HCT116 (cell line): ENCODE measurements around the gene MAP2K6. TPM values are rescaled to one million over a fixed set of nuclear protein-coding genes. Genes with fewer than 3 reads are reported as not detected.

Source experiments
- ATAC-seq: fragments of 200-7000 bp; cut with Tn5 transposase; 2 replicates; pipeline ENCODE4 v1.9.1; 2020; ENCODE audit warnings: mild to moderate bottlenecking, moderate library complexity
- BruUV-seq: library from RNA; stranded (reverse); fragments of 400-500 nt; replicated peaks from 2 replicates; lab custom pipeline; 2021; lab: Mats Ljungman, UMichigan
- CTCF ChIA-PET: fragments of 300-600 bp; sonication (Branson Sonifier 250); formaldehyde crosslinking; loops from one replicate; lab custom pipeline; 2021; ENCODE audit warnings: antibody characterized with exemption; lab: Charles Lee
- POLR2A ChIA-PET: fragments of 300-600, 350-600 bp; sonication (Branson Sonifier 250); formaldehyde crosslinking; loops from one replicate; lab custom pipeline; 2021; ENCODE audit warnings: antibody characterized with exemption; lab: Charles Lee
- RAD21 ChIA-PET, 2 experiments: fragments of 300-600 bp; sonication (Branson Sonifier 250); formaldehyde crosslinking; loops; one replicate each; lab custom pipeline; 2023; ENCODE audit warnings: low total read pairs in 2 of 2; ENCODE audit not compliant: uncharacterized antibody in 2 of 2, unreplicated experiment in 2 of 2, low non-redundant PET in 1 of 2; lab: Charles Lee
- DNase-seq: peaks from one replicate; pipeline ENCODE4 v3.0.0-alpha.2; 2010; ENCODE audit warnings: low read depth, low spot score
- H2AFZ ChIP-seq: fragments of 200-600 bp; shearing (Covaris generic), sonication (generic); 2 replicates; pipeline ENCODE4 v1.6.1; 2017; ENCODE audit warnings: low read depth, mixed run types, mixed read lengths, antibody characterized with exemption, low read length; ENCODE audit not compliant: poor library complexity, severe bottlenecking
- H3K27ac ChIP-seq: 2 replicates; pipeline ENCODE4 v1.5.1; 2012; ENCODE audit warnings: low read depth, low read length
- H3K27me3 ChIP-seq: fragments of 200-600 bp; sonication (generic); 2 replicates; pipeline ENCODE4 v1.6.1; 2016; ENCODE audit warnings: mixed run types, low read length, mixed read lengths; ENCODE audit not compliant: insufficient read depth
- H3K36me3 ChIP-seq, 2 experiments: fragments of 200-500 bp in 1 of 2; fragments of 200-600 bp in 1 of 2; sonication (Bioruptor generic) in 1 of 2; sonication (generic) in 1 of 2; 2 replicates each; pipeline versions ENCODE4 v1.5.1 to v1.6.1; 2014 to 2016; ENCODE audit warnings: low read length in 2 of 2, inconsistent platforms in 1 of 2, mixed read lengths in 1 of 2, mixed run types in 1 of 2; ENCODE audit not compliant: insufficient read depth in 2 of 2, control insufficient read depth in 1 of 2
- H3K4me1 ChIP-seq, 2 experiments: fragments of 200-600 bp in 1 of 2; sonication (generic) in 1 of 2; 2 replicates each; pipeline versions ENCODE4 v1.5.1 to v1.6.1; 2012 to 2017; ENCODE audit warnings: low read length in 2 of 2, inconsistent platforms in 1 of 2, mild to moderate bottlenecking in 1 of 2, mixed read lengths in 1 of 2, mixed run types in 1 of 2, moderate library complexity in 1 of 2; ENCODE audit not compliant: insufficient read depth in 2 of 2, control insufficient read depth in 1 of 2
- H3K4me2 ChIP-seq: fragments of 200-600 bp; sonication (generic); 2 replicates; pipeline ENCODE4 v1.6.1; 2017; ENCODE audit warnings: mixed run types, low read length, mixed read lengths
- H3K4me3 ChIP-seq, 2 experiments: fragments of 200-600 bp in 1 of 2; sonication (generic) in 1 of 2; replicated peaks in 1 of 2; 2 replicates each; pipeline ENCODE4 v1.5.1; 2011 to 2016; ENCODE audit warnings: low read length in 2 of 2, control low read depth in 1 of 2, low read depth in 1 of 2, mild to moderate bottlenecking in 1 of 2, mixed read lengths in 1 of 2, mixed run types in 1 of 2
- H3K79me2 ChIP-seq: fragments of 200-600 bp; sonication (generic); 2 replicates; pipeline ENCODE4 v1.6.1; 2017; ENCODE audit warnings: mild to moderate bottlenecking, mixed run types, low read length, moderate library complexity, mixed read lengths; ENCODE audit not compliant: insufficient read depth
- H3K9ac ChIP-seq: fragments of 200-600 bp; sonication (generic); 2 replicates; pipeline ENCODE4 v1.6.1; 2016; ENCODE audit warnings: low read length, mixed read lengths
- H3K9me2 ChIP-seq: fragments of 200-600 bp; sonication (generic), shearing (Covaris generic); 2 replicates; pipeline ENCODE4 v1.6.1; 2017; ENCODE audit warnings: mixed run types, mild to moderate bottlenecking, moderate library complexity; ENCODE audit not compliant: insufficient read depth
- H3K9me3 ChIP-seq, 2 experiments: fragments of 200-500 bp in 1 of 2; fragments of 200-600 bp in 1 of 2; sonication (Bioruptor generic) in 1 of 2; sonication (generic) in 1 of 2; 2 replicates each; pipeline ENCODE4 v1.6.1; 2014 to 2017; ENCODE audit warnings: low read length in 2 of 2, mixed read lengths in 2 of 2, inconsistent platforms in 1 of 2, low read depth in 1 of 2, mild to moderate bottlenecking in 1 of 2, mixed run types in 1 of 2, moderate library complexity in 1 of 2; ENCODE audit not compliant: control insufficient read depth in 1 of 2, insufficient read depth in 1 of 2
- H4K20me1 ChIP-seq: fragments of 200-600 bp; sonication (generic), shearing (Covaris generic); 2 replicates; pipeline ENCODE4 v1.6.1; 2017; ENCODE audit warnings: mixed run types, mild to moderate bottlenecking, moderate library complexity; ENCODE audit not compliant: insufficient read depth
- ATF3 ChIP-seq: IDR thresholded peaks from 2 replicates; pipeline ENCODE4 v1.6.1; 2012
- CTCF ChIP-seq, 3 experiments: fragments of 200-600 bp in 1 of 3; sonication (generic) in 1 of 3; IDR thresholded peaks in 2 of 3; conservative IDR thresholded peaks in 1 of 3; 2 replicates each; pipeline ENCODE4 v1.5.1; 2012 to 2017; ENCODE audit warnings: low read depth in 2 of 3, low read length in 2 of 3, antibody characterized with exemption in 1 of 3, borderline replicate concordance in 1 of 3, control low read depth in 1 of 3, mild to moderate bottlenecking in 1 of 3, mixed read lengths in 1 of 3, mixed run types in 1 of 3, moderate library complexity in 1 of 3; ENCODE audit not compliant: insufficient read depth in 1 of 3
- EZH2 ChIP-seq: fragments of 200-600 bp; sonication (generic); IDR thresholded peaks from 2 replicates; pipeline ENCODE4 v1.6.1; 2017; ENCODE audit warnings: antibody characterized with exemption, mixed run types
- JUND ChIP-seq: IDR thresholded peaks from 2 replicates; pipeline ENCODE4 v1.6.1; 2012
- ZNF274 ChIP-seq: fragments of 200-500 bp; sonication (Bioruptor generic); IDR thresholded peaks from 2 replicates; pipeline ENCODE4 v1.6.1; 2014; ENCODE audit warnings: mild to moderate bottlenecking, low read depth, low read length, inconsistent platforms
- intact Hi-C: fragments of 100-400 bp; cut with micrococcal nuclease; formaldehyde crosslinking; loops from 2 replicates; pipeline ENCODE4 v1.10.0; 2022
- total RNA-seq: library from RNA; stranded (reverse); gene quantifications from one replicate; pipeline ENCODE4 v1.2.1, GENCODE V29; 2021; ENCODE audit not compliant: unreplicated experiment

The MAP2K6 gene
- total RNA-seq, 1 experiment from 2014 or later, result 0.22 TPM

DNA sequence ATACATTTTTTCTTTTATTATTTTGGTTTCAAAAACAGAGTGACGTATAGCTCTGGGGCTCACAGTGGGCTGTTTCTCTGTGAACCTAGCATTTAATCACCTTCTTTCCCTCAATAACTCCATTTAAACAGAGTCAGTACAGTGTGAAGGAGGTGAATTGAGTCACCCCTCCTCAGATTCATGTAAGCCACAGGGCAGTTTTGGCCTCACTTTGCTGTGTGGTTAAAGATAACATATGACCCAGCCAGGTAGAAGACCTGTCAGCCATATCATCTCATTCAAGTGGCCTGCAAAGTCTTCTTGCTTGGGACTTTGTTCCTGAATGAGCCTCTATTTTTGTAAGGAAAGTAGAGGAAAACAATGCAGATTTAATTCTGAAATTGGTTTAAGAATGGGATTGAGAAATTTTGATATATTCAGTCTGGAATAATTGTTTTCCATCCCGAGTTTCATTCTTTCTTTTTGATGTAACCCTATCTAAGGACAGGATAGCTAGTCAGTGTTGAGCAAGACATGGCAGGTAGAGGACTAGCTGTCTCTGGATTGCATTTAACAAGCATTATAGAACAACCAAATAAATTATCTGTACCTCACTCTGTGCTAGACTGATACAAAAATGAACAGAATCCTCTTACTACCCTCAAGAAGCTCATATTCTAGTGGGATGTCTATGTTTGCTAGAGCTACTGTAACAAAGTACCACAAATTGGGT is 13.1 kb downstream of the MAP2K6 start:
- POLR2A ChIA-PET, result no interaction called here
- Histone ChIP-seq H3K36me3 (no peaks in the 10 kb centered on the region), H3K79me2 (no peaks in the 10 kb centered on the region), H3K27me3 (no peaks in the 10 kb centered on the region), H2AFZ (no peak overlapping the region), H3K9me2 (no peaks in the 10 kb centered on the region), H4K20me1 (no peaks in the 10 kb centered on the region), H3K4me3 (no peak overlapping the region), H3K9me3 (no peaks in the 10 kb centered on the region), H3K9ac (no peak overlapping the region), H3K4me1 (peaks cover 0 to 7% of the 10 kb centered on the region in 2 experiments; a peak in 1 of 4 replicates), H3K27ac (no peak overlapping the region), H3K4me2 (no peak overlapping the region)
- RAD21 ChIA-PET, result no interaction called here
- no TSS peak for BruUV-seq
- no peak for ATAC-seq
- CTCF ChIA-PET, result no interaction called here
- no peak for DNase-seq
- intact Hi-C loops, result no loop called here
- TF ChIP-seq ZNF274 (no peak), EZH2 (no peak), JUND (no peak), CTCF (IDR thresholded peaks at IDR 0.05 in 2 of 3, conservative IDR thresholded peaks at IDR 0.05 in 1 of 3; ENCODE audit: borderline replicate concordance in 1 of 3, insufficient read depth in 1 of 3, low read depth in 2 of 3, low read length in 2 of 3) (no peak), ATF3 (no peak)
